GM18867 (cell line): Measurements from ENCODE around the gene CABP7.

ENCODE experiments used
- ATAC-seq: cut with Tn5 transposase; IDR thresholded peaks from one replicate; pipeline ENCODE4 v1.9.1; 2021; ENCODE audit warnings: mild to moderate bottlenecking, moderate library complexity; ENCODE audit not compliant: unreplicated experiment

The CABP7 gene

DNA sequence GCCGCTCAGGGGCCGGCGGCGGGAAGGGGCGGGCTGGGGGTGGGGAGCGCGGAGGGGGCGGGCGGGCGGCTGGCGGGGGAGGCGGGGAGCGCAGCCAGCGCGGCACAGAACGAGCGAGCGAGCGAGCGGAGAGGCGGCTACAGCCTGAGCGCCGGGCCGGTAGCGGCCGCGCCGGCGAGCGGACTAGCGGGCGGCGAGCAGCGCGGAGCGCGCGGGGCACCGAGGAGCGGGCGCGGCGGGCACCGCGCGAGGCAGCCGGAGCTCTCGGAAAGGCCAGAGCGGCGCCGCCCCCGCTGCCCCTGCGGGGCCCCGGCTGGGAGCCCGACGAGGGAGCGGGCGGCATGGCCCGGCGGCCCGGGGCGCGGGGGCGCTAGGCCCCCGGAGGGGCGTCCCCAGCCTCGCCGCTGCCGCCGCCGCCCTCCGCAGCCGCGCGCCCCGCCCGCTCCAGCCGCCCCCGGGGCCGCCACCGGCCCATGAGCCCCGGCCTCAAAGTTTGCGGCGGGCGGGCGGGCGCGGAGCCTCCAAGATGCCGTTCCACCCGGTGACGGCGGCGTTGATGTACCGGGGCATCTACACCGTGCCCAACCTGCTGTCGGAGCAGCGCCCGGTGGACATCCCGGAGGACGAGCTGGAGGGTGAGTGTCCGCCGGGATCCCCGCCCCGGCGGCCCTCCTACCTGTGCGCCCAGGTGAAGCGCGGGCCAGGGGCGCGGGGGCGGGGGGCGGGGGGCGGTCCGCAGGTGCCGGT is at the start of gene CABP7:
Gene CABP7 (plus strand): TSS at position 105 of the 747 bp plus-strand sequence. CDS start 422 bp downstream, at position 527.
- no peak for ATAC-seq

DNA sequence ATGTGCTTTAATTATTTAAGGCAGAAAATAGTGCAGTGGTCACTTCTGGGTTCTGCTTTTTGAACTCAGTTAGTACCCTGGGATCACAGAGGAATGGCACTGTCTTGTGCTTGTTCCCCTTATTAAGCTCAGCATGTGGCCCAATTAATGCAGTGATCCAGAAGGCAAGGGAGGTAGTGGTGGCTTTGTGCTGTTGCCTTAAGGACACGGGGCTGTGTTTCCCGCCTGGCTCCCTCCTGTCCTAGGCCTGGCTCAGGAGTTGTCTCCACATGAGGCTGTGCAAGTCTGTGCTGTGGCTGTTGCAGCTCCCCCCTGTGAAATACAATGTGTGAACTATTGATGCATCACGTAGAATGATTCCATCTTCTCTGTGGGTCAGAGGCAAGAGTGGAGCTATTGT is 49.2 kb upstream of the CABP7 start:
- ATAC-seq: no peak

DNA sequence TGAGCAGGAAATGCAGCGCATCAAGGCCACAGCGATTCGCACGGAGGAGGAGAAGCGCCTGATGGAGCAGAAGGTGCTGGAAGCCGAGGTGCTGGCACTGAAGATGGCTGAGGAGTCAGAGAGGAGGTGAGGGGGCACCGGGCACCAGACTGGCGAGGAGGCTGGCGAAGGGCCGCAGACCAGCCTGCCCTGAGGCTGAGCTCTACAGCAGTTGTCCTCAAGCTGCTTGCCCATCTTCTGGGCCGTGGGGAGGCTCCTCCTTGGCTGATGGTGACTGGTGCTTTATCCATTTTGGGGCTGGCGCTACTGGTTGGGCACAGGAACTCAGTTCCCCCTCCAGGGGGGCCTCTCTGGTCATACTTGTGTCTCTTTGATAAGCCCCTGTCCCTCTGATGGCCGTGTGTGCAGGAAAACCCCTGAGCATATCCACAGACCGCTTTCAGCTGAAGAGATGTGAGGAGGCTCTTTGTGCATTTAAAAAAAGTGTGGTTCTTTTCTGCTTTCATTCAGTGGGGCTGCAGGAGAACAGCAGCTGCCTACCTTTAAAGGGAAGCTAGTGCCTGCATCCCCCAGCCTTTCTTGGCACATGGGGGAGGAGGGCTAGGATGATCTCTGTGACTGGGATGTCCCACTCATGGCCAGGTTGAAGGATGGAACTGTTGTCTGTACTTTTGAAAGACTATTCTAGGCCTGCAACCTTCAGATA is 46.3 kb upstream of the CABP7 start:
- ATAC-seq: no peak

DNA sequence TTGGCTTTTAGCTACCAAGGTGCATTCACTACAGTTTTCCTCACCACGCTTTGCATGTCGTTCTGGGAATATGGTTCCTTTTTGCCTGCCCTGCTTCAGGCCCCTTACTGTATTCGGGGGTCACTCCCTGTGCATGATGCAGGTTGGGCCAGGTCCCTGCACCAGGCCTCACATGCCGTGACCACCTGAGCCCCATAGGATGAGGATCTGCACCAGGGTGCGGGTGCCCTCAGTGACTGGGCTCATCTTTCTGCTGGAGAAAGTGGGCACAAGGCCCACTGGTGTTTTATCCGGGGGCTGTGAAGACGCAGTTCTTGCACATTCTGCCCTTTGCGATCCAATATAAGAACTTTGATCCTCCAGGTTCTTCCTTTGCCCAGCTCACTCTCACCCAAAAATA is 45.7 kb upstream of the CABP7 start:
- ATAC-seq: no peak

DNA sequence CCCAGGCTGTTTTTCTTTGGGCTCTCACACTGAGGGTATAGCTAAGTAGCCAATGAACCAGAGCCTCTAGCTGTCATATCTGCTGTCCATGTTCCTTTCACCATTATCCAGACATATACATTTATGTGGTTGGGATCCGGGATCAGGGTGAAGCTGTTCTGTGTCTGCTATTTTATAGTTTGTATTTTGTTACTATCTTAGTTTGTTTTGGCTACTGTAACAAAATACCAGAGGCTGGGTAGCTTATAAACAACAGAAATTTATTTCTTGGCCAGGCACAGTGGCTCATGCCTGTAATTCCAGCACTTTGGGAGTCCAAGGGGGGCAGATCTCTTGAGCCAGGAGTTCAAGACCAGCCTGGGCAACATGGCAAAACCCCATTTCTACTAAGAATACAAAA is 40.5 kb upstream of the CABP7 start:
- ATAC-seq: no peak

DNA sequence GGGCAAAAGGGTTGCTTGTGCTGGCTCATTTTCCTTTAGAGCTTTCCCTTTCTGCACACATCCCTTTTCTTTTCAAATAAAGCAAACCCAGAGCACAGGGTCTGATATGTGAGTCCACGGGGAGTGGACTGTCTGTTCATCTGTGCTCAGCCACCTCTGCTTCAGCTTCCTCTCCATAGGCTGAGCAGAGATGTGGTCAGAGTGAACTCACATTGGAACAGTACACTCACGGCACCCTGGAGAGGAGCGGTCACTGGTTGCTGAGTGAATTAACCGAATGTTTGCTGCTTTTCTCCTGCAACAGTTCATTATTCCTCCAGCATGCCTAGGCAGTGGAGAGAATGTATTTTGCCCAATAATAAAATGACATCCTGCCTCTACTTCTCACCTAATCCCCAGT is 36.3 kb upstream of the CABP7 start:
- no peak for ATAC-seq

DNA sequence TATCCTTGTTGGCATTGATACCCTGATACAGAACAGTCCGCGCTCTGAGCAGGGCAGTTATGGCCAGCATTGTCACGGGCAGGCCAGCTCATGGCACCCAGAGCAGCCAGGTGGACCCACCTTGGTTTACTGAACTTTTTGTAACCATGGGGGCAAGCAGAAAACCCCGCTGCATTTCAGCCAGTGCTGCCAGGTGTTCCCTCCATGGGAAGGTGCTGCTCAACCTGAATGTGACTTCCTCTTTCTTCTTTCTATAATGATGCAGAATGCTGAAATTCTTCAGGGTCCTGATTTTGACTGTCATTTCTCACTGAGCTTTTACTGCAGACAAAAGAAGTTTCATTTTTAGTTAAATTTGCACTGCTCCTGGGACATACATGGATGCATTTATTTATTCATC is 35.6 kb upstream of the CABP7 start:
- ATAC-seq: no peak

DNA sequence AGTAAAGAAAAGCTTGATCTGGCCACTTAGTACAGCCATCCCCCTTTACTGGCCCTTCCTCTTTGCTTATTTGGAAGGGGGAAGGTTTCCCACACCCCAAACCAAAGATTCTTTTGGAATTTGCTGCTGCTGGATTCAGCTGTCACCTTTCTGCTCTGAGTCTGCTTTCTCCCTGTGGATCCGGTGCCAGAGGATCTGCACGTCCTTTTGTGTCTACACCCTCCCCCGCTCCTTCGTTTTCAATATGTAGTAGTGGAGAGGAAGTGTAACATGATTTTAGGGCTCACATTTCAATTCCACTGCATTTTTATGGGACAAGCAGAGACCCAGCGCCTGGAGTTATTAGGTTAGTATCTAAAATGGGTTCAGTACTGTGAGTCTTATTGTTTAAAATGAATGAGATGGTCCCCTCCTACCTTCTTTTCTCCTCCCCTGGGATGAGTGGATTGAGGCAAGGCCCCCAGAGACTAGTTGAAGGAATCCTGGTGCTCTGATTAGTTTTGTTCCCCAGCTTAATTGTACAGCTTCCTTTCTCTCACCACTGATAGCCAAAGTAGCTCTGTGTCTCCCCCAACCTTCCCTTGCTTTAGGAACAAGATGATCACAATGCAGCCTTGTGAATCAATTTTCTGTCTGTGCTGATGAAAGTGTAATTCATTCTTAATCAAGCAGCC is 30.5 kb upstream of the CABP7 start:
- ATAC-seq: no peak

DNA sequence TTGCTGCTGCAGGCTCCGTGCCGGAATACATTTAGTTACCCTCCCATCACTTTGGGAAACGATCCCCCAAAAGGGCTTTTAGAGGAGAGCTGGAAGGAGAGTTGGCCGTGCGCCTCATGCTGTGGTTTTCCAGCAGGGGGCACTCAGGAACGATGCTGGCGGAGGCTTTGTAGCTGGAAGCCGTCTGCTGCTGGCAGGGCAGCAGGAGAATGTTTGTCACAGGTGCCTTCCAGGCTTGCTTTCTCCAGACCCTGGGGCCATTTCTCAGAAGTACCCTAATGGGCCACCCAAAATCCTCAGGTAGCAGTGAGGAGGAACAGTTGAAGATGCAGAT is 30.0 kb upstream of the CABP7 start:
- no peak for ATAC-seq

DNA sequence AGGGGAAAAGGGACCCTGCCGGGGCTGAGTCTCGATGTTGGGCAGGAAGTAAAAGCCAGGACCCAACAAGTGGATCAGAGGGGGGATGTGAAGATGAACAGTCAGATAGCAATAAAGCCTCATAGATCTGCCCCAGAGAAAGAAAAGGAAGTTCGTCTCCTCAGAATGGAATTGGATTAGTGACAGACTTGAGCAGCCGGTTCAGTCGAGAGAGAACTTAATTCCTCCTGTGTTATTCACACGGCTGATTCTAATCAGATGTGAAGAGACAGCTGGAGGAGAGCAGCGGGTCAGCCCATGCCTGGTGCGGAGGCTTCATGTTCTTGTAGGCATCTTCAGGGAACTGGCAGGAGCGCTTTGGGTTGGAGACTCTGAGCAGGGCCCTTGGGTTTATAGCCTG is 29.3 kb upstream of the CABP7 start:
- ATAC-seq: no peak

DNA sequence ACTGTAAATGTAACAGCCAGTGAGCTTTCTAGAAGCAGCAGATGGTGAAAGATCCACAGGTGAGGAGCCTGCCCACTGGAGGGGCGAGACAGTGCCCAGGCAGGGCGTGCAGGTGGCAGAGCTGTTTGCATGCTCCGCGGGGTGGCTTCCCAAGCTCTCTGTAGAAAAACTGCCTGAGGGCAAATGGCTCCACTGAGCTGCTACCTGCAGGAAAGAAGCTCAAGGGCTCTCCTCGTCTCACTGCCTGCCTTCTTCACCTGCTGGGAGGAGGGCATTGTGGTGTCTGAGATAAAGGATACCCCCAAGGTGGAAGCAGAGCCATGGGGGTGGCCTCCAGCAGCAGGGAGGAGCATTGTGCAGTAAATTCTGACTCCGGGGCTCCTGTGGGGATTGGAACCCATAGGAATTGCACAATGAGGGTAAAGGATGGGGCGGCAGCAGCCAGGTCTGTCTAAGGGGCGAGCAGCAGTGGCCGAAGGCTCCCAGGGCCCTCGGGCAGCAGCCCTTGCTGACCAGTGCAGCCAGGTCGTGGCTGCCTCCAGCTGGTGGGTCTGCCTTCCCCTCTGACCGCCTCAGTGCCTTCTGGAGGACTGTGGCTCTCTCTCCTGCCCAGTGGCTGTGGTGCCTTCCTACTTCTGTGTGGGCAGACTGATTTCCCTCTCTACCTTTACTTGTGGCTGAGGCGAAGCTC is 28.0 kb upstream of the CABP7 start:
- no peak for ATAC-seq

DNA sequence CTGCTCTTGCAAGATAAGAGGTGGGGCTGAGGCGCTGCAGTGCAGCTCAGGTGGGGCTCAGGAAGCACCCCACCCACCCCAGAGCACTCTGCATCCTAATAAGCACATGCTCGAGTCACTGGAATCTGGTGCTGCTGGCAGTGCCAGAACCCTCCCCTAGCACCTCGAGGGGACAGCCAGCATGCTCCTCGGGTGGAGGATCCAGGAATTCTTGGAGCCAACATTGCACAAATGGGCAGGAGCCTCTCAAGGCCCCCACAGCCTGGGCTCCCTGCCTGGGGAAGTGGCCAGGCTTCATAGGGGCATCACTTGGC is 27.5 kb upstream of the CABP7 start:
- no peak for ATAC-seq

DNA sequence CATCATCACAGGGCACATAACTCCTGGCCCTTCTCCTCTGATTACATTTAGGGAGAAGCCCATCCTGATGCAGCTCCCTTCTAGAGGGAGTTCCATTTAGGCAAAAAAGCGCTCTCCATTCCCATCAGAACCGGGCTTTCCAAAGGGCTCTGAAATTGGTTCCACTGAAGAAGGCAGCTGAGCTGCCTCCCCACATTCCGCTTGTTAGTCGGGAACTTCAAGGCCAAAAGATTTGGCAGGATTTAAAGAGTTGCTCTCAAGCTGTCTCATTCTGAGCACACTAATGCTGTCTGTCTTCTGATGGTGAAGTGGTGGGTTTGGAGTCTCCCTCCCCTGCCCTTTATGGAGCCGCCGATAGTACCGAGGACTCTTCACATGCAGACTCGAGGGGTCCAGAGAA is 26.6 kb upstream of the CABP7 start:
- ATAC-seq: no peak

DNA sequence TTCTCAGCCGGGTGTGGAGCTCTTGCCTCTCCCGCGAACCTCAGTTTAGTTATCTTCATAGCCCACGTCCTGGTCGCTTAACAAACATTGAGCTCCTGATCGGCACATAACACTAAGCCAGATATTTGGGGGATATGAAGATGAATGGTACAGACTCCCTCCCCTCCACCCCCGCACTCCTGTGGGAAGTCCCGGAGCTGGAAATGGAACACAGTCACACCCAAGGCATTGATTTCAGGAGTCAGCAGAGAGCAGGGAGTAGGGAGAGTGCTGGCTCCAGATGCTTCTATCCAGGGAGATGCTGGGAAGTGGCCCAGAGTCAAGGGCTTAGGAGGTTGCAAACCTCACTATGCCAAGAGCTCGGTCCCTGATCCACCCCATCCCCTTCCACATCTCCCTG is 26.1 kb upstream of the CABP7 start:
- no peak for ATAC-seq

DNA sequence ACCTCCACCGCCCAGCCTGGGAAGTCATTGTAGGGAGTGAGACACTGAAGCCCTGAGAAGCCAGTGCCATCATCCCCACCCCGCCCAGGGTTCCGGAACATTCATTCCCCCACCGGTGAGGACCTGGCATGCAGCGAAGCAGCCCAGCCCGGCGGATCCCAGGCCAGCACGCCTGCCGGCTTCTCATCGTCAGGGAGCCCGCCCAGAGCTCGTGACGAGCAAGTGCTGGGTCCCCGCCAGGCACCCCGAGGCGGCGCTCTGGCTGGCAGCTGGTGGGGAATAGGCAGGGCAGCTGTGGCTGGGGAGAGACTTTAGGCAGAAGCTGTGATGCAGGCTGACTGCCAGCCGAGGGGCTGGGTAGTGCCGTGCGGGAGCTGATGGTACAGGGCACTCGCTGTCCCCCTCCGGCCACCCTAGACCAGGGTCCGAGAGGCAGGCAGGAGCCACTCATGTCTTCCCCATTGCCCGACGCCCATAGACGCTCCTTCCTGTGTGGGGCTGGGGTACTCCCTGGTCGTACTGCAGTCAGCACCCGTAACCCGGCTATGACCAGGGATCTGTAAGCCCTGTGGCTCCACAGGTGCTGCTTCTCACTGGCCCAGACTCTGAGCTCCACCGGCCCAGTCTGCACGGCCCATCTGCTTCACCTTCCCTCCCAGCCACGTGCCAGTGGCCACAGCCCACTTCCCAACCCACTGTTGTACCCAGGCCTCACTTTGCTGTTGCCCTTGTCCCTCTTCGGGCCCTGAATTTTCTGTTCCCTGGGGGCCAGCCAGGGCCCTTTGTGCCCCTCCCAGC is 24.5 kb upstream of the CABP7 start:
- ATAC-seq: no peak

DNA sequence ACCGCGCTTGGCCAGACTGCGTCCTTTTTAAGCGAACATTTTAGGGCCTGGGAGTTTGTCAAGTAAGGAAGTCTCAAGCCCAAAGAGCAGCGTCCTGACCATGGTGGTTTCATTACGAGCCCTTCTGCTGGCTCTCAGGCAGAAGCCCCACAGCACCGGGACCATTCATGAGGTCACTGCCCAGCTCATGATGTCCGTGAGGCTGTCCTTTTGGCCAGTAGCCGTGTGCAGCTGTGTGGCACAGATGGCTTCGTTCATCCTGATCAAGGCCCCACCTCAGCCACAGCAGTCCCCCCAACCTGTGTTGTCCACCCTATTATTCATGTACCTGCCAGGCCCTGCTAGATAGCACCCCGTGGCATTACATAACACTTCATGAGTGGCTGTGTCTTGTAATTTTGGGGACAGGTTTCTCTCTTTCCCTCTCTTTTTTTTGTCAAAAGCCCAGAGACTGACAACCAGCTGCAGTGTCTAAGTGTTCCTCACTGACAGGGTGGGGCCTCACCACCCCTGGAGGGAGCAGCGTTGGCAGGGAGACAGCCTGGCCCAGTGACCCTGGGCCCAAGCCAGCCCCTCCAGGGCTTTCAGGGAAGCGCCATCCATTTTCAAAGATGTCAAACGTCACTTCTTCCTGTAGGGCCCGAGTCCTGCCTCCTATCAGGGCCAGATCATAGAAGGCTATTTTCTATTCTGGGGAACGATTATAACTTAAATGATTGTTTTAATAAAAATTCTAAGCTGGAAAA is 21.8 kb upstream of the CABP7 start:
- ATAC-seq: no peak

DNA sequence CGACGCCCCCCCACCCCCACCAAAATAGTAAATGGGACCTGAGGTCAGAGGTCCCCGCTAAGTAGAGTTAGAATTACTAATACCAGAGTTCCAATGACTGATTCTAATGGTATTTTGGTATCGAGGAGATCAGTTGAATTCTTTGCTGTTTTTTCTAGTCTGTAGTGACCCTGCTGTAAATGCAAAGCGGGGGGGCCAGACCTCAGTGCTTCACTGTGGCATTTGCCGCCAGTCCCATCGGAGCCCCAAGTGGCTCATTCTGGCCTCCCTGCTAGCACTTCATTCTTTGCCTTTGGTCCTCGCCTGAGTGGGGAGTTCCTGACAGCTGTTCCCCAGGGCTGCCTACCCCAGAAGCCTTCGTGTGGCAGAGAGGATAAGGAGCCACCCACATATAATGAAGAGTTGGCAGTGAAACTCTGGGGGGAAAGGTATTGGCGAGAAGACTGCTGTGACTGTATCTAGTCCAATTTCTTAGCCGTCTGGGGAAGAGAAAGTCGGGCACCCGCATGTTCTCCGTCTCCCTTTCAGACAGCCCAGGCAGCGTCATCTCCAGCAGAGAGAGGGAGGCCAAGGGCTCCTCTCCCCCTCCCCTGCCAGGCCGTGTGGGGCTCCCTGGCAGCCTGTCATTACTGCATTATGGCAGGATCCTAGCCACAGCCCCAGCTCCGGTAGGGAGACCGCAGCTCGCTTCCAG is 19.4 kb upstream of the CABP7 start:
- no peak for ATAC-seq

DNA sequence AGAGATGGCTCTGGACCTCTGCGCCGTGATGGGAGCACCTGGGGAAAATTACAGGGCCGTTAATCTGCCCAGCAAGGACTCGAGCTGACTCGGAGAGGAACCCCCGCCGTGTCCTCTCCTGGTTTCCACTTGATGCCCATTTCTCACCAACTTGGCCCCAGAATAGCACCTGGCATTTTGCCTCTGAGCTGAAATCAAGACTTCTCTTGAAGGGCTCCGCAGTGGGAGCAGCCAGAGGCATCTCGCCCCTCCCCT is 19.0 kb upstream of the CABP7 start:
- ATAC-seq: no peak

DNA sequence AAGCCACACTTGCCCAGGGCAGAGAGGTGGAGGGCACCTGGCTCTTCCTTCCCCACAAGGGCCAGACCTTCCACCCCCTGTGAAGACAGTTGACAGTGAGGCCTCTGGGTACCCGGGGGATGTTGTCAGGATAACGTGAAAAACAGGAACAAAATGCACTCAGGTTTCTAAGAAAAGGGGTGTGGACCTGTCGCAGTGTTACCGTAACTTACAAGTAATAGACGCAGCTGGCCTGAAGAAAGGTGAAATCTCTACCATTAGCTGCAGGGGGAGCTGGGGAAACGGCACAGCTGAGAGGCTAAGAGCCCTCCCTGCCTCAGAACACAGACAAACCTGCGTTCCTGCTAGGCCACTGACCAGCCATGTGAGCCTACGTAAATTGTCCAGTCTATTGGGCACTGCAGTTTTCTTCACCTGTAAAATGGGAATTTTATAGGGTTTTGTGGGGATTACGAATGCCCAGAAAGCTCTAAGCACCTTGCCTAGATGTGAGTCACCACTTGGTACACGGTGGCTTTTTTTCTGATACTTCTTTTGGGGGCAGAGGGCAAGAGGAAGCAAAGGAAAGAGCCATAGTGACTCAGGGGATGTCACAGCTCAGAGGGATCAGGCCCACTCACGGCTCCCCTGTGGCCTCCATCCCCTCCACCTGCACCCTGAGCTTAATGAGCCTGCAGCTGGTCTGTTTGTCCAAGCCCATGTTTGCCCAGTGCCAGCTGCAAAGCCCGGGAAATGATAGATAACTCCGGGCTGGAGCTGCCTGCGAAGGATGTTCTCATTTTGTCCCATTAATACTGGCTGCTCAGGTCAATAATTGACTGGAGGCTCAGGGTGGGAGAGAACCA is 18.4 kb upstream of the CABP7 start:
- no peak for ATAC-seq
